ENCODE data around the gene HHIPL1.
A peak's percentile ranks its signal among the peaks of the same experiment; 100 is the strongest.

Gene HHIPL1

DNA sequence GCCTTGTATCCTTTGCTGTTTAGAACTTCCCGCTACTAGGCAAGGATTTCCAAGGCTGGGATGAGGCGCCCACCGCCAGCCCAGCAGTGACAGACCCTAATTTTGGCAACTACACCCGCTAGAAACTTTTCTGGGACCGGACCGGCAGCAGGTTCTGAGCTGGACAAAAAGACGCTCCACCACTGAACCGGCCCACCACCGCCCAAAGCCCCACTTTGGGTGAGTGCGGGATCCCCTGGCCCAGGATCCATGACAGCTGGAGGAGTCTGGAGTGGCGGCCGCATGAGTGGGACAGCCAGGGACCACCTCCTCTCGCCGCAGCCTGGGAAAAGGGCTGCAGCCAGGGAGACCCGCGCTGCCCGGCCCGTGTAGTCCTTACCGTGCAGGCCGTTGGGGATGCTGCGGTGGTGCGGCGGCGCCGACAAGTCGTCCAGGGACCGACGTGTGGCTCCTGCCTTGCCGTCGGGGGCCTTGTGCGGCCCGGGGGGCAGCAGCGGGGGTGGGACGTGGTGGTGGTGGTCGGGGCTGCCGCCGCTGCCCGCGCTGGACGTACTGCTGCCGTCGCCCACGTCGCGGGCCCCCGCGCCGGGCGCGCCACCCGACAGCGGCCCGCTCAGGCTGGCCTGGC lies 42.0 kb upstream of the HHIPL1 start:
- peak overlapping the region; percentile 42; the same call in 1 of the 2 replicates for H3K27ac ChIP-seq (ENCODE audit: low read length)
- no peaks in the 10 kb centered on the region for H3K9me3 ChIP-seq (ENCODE audit: insufficient read depth, low read length, severe bottlenecking)
- peaks cover 54% of the 10 kb centered on the region for H4K20me1 ChIP-seq (ENCODE audit: insufficient read depth, low read length)
- H3K4me3 ChIP-seq (ENCODE audit: low read depth in 1 of 2, low read length in 2 of 2): peak overlapping the region; percentile 21 to 84; a peak in 3 of 4 replicates
- H3K27me3 ChIP-seq (ENCODE audit: insufficient read depth, low read length, poor library complexity): no peaks in the 10 kb centered on the region
- no peak for DNase-seq
- H2AFZ ChIP-seq (ENCODE audit: low read depth, low read length): no peak overlapping the region
- peaks cover 59% of the 10 kb centered on the region for H3K79me2 ChIP-seq (ENCODE audit: insufficient read depth, low read length)
- peak overlapping the region; percentile 63 for H3K9ac ChIP-seq (ENCODE audit: low read depth, low read length)
- TF ChIP-seq, protein P1, sequence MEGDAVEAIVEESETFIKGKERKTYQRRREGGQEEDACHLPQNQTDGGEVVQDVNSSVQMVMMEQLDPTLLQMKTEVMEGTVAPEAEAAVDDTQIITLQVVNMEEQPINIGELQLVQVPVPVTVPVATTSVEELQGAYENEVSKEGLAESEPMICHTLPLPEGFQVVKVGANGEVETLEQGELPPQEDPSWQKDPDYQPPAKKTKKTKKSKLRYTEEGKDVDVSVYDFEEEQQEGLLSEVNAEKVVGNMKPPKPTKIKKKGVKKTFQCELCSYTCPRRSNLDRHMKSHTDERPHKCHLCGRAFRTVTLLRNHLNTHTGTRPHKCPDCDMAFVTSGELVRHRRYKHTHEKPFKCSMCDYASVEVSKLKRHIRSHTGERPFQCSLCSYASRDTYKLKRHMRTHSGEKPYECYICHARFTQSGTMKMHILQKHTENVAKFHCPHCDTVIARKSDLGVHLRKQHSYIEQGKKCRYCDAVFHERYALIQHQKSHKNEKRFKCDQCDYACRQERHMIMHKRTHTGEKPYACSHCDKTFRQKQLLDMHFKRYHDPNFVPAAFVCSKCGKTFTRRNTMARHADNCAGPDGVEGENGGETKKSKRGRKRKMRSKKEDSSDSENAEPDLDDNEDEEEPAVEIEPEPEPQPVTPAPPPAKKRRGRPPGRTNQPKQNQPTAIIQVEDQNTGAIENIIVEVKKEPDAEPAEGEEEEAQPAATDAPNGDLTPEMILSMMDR (IDR thresholded peaks at IDR 0.05; ENCODE audit: borderline replicate concordance, extremely low read depth, low read length, poor library complexity, severe bottlenecking): no peak
- no peak for TF ChIP-seq EZH2 (IDR thresholded peaks at IDR 0.05; ENCODE audit: borderline replicate concordance, low read depth, low read length, severe bottlenecking)
- peaks cover 4% of the 10 kb centered on the region; the same call in 1 of the 2 replicates for H3K36me3 ChIP-seq (ENCODE audit: insufficient read depth, low read length)
- ATAC-seq (ENCODE audit: insufficient read depth, low read depth): no peak
- H3K4me1 ChIP-seq (ENCODE audit: insufficient read depth, low read length): peaks cover 55% of the 10 kb centered on the region
- H3K4me2 ChIP-seq (ENCODE audit: insufficient read depth, low read length): peak overlapping the region; percentile 99

DNA sequence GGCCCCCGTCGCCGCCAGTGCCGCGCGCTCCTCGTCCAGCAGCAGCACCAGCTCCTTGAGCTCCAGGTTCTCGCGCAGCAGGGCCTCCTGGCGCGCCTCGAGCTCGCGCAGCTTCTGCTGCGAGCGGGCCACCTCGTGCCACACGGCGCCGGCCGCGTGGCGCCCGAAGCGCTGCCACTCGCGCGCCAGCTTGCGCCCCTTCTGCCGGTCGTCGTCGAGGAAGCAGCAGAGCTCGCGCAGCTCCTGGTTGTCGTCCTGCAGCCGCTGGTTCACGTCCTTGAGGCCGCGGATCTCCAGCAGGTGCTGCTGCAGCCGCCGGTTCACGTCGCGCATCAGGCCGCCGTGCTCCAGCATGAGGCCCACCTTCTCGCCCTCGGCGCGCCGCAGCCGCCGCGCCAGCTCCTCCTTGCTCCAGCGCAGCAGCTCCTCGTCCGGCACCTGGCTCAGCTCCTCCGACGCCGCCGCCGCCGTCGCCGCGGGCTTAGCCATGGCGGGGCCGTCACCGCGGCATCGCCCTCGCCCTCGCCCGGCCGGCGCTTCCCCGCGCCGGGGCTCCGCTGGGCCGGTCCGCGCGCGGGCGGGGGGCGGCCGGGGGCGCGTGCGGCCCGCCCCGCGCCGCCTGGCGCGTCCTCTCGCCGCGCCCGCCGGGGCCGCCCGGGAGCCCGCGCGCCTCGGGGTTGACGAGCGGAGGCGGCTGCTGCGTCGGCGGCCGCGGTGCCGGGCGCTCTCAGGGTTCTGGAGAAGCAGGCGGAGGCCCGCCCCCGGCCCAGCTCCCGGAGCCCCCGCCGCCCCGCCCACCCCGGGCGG lies 41.3 kb upstream of the HHIPL1 start, which contains the start of gene CCDC85C:
TSS of gene CCDC85C (minus strand) at position 737 of the 807 bp plus-strand sequence. CDS start at position 489, 248 bp downstream.
- Histone ChIP-seq H3K4me1 (ENCODE audit: insufficient read depth, low read length) (peaks cover 54% of the 10 kb centered on the region), H3K27ac (ENCODE audit: low read length) (peak within 1 kb of the TSS; percentile 90), H3K4me2 (ENCODE audit: insufficient read depth, low read length) (peak within 1 kb of the TSS; percentile 99), H3K27me3 (ENCODE audit: insufficient read depth, low read length, poor library complexity) (no peaks in the 10 kb centered on the region), H3K9me3 (ENCODE audit: insufficient read depth, low read length, severe bottlenecking) (no peaks in the 10 kb centered on the region), H3K36me3 (ENCODE audit: insufficient read depth, low read length) (peaks cover 4% of the 10 kb centered on the region; the same call in 1 of the 2 replicates), H2AFZ (ENCODE audit: low read depth, low read length) (peak within 1 kb of the TSS; percentile 86), H3K9ac (ENCODE audit: low read depth, low read length) (peak within 1 kb of the TSS; percentile 98), H3K4me3 (ENCODE audit: low read depth in 1 of 2, low read length in 2 of 2) (peak within 1 kb of the TSS; percentile 95 to 99), H4K20me1 (ENCODE audit: insufficient read depth, low read length) (peaks cover 48% of the 10 kb centered on the region), H3K79me2 (ENCODE audit: insufficient read depth, low read length) (peaks cover 52% of the 10 kb centered on the region)
- TF ChIP-seq EZH2 (IDR thresholded peaks at IDR 0.05; ENCODE audit: borderline replicate concordance, low read depth, low read length, severe bottlenecking): no peak
- TF ChIP-seq, protein P1 (IDR thresholded peaks at IDR 0.05; ENCODE audit: borderline replicate concordance, extremely low read depth, low read length, poor library complexity, severe bottlenecking): peak; percentile 24
- DNase-seq (peak; percentile 65), ATAC-seq (ENCODE audit: insufficient read depth, low read depth) (no peak)

DNA sequence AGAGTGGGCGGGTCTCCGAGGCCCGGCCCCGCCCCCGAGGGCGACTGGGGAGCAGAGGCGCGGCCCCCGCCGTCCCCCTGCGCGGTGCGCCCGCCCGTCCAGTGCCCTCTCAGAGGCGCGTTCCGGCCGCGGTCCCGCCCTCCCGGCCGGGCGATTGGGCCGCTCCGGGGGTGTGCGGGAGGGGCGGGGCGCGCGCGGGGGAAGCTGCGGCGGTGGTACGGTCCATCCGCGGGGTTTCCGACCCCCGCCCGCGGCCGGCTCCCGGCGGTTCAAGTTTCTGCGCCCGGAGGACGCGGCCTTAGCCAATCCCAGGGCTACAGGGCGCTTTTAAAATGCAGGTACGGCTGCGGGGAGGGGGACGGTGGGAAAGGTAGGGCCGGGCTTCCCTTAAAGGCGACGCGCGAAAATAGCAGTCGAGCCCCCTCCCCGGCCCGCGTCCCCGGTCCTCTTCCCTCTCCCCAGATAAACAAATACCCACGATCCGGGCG lies 40.6 kb upstream of the HHIPL1 start:
- Histone ChIP-seq H3K79me2 (ENCODE audit: insufficient read depth, low read length) (peaks cover 45% of the 10 kb centered on the region), H3K4me1 (ENCODE audit: insufficient read depth, low read length) (peaks cover 53% of the 10 kb centered on the region), H3K9ac (ENCODE audit: low read depth, low read length) (peak overlapping the region; percentile 98), H3K4me3 (ENCODE audit: low read depth in 1 of 2, low read length in 2 of 2) (peak overlapping the region; percentile 95 to 99), H2AFZ (ENCODE audit: low read depth, low read length) (peak overlapping the region; percentile 86), H3K9me3 (ENCODE audit: insufficient read depth, low read length, severe bottlenecking) (no peaks in the 10 kb centered on the region), H3K4me2 (ENCODE audit: insufficient read depth, low read length) (peak overlapping the region; percentile 99), H3K27me3 (ENCODE audit: insufficient read depth, low read length, poor library complexity) (no peaks in the 10 kb centered on the region), H3K36me3 (ENCODE audit: insufficient read depth, low read length) (peaks cover 4% of the 10 kb centered on the region; the same call in 1 of the 2 replicates), H4K20me1 (ENCODE audit: insufficient read depth, low read length) (peaks cover 44% of the 10 kb centered on the region), H3K27ac (ENCODE audit: low read length) (peak overlapping the region; percentile 90)
- peak; percentile 95 for DNase-seq
- TF ChIP-seq EZH2 (IDR thresholded peaks at IDR 0.05; ENCODE audit: borderline replicate concordance, low read depth, low read length, severe bottlenecking): no peak
- TF ChIP-seq, protein P1 (IDR thresholded peaks at IDR 0.05; ENCODE audit: borderline replicate concordance, extremely low read depth, low read length, poor library complexity, severe bottlenecking): no peak
- peak; percentile 83 for ATAC-seq (ENCODE audit: insufficient read depth, low read depth)
